ENCODE results near the gene FZR1.
"Not testable (repeated sequence)": the region's sequence is repeated elsewhere in the genome, so short reads cannot be mapped to it uniquely, and the experiment has no call there.

FZR1 gene

DNA sequence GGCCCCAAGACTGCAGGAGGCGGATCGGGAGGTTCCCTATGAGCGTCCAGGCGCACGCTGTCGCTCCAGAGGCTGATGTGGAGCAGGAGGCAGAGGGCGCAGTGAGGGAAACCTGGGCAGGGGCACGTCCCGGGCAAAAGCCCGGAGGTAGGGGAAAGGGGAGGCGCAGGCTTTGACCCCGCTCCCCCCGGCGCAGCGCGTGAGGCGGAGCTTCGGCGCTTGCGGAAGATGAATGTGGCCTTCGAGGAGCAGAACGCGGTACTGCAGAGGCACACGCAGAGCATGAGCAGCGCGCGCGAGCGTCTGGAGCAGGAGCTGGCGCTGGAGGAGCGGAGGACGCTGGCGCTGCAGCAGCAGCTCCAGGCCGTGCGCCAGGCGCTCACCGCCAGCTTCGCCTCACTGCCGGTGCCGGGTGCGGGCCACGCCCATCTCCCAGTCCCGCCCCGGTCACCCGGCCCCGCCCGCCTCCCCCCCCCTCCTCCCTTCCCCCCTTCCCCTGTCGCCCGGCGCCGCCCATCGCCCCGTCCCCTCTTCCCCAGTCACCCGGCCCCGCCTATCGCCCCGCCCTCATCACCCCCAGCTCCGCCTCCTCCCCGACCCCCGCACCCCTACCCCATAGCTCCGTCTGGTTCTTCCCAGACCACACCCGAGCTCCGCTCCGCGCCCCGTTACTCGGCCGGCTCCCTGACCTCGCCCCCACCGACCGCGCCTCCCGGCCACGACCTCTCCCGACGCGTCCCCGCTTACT, 70.8 kb downstream of the FZR1 start:
- peak; percentile 79 for DNase-seq

DNA sequence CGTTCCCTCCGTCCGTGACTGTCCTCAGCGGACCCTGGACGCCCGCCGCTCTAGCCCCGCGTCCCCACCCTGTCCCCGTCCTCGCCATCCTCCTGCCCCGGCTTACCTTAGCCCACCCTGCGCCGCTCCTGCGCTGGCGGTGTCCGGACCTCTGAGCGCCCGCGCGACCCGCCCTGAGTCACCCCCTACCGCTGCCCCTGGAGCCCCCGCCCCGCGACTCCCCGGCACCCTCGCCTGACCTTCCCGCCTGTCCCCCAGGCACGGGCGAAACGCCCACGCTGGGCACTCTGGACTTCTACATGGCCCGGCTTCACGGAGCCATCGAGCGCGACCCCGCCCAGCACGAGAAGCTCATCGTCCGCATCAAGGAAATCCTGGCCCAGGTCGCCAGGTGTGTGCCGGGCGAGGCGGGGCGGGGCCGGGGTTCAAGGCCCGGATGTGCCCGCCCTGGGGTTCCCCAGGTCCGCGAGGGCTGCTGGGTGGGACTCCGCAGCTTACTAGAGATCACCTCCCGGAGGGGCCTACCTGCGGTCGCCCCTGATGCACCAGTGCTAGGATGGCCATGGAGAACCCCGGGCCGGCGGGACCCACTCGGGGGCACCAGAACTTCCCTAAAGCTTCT, 71.7 kb downstream of the FZR1 start:
- no peak for DNase-seq

DNA sequence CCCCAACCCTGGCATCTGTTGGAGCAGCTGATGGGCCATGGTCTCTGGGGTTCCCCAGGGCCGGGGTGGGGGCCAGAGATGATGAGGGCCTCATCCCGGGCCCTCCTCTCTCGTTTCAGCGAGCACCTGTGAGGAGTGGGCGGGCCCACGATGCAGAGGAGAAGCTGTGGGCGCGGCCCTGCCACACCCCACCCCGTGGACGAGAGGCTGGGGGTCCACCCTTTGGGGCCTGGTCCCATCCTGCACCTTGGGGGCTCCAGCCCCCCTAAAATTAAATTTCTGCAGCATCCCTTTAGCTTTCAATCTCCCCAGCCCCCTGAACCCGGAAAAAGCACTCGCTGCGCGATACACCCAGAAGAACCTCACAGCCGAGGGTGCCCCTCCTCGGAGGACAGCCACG, 72.3 kb downstream of the FZR1 start:
- no peak for DNase-seq

DNA sequence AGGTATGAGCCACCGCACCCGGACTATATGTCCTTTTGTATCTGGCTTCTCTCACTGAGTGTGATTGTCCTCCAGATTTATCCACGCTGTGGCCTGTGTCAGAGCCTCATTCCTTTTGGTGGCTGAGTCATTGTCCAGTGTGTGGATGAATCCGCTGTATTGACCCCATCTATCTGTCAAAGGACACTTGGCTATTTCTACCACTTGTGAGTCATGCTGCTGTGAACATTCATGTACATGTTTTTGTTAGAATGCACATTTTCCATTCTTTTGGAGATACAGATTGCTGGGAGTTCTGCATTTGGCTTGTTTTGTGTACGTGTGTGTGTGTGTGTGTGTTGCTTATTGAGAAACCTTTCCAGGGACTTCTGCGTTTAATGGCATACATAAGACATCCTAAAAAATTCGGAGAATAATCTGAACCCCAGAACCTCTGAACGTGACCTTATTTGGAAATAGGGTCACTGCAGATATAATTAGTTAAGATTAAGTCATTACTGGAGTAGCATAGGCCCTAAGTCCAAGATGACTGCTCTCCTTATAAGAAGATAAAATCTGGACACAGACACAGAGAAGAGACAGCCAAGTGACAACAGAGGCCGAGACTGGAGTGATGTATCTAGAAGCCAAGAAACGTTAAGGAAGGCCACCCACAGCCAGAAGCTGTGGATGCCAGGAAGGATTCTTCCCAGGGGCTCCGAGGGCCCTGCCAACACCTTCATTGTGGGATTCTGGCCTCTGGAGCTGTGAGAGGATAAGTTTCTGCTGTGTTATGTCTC, 74.2 kb downstream of the FZR1 start:
- no peak for DNase-seq

DNA sequence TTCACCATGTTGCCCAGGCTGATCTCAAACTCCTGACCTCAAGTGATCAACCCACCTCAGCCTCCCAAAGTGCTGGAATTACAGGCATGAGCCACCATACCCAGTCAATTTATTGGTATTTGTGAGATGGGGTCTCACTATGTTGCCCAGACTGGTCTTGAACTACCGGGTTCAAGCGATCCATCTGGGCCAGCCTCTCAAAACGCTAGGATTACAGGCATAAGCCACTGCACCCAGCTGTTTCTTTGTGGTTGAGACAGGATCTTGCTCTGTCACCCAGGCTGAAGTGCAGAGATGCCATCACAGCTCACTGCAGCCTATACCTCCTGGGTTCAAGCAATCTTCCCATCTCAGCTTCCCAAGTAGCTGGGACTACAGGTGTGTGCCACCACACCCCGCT, 75.7 kb downstream of the FZR1 start:
- not testable (repeated sequence) for DNase-seq

DNA sequence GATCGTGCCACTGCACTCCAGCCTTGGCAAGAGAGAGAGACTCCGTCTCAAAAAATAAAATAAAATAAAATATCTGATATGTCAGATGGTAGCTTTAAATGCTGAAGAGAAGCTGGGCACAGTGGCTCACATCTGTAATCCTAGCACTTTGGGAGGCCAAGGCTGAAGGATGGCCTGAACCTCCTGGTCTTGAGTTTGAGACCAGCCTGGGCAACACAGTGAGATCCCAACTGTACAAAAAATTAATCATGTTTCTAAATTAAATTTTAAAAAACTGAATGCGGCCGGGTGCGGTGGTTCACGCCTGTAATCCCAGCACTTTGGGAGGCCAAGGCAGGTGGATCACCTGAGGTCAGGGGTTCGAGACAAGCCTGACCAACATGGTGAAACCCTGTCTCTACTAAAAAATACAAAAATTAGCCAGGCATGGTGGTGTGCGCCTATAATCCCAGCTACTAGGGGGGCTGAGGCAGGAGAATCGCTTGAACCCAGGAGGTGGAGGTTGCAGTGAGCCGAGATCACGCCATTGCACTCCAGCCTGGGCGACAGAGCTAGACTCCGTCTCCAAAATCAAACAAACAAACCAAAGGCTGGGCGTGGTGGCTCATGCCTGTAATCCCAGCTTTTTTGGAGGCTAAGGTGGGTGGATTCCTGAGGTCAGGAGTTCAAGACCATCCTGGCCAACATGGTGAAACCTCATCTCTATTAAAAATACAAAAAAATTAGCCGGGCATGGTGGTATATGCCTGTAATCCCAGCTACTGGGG, 78.1 kb downstream of the FZR1 start:
- DNase-seq = not testable (repeated sequence)

DNA sequence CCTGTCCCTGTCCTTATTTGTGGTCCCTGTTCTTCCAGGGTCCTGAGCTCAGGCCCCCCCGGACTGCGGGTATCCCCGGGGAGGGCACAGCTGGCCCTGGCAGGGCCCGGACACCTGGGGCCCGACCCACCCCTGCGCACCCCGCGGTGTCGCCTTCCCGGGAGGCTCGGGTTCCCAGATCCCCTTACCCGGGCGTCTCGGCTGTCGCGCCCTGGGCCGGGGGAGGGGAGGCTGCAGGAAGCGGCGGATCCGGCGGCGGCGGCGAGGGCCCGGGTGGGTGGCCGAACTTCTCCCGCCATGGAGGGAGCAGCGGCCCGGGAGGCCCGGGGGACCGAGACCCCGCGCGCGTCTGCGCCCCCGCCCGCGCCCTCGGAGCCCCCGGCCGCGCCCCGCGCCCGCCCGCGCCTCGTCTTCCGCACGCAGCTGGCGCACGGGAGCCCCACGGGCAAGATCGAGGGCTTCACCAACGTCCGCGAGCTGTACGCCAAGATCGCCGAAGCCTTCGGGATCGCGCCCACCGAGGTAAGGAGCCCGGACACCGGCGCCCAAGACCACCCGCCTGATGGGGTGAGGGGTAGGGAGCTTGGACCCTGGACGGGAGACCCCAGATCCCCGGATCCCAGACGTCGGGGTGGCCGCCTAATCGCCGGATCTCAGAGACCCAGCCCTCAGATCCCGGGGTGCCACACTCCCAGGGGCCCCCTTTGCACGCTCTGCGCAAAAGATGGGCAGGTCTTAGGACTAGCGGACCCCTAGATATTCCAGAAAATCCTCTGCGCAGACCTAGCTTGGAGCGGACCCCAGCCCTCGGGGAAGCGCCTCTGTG, 79.4 kb downstream of the FZR1 start, which contains the start of gene GIPC3:
Gene GIPC3 (plus strand): TSS at position 178 of the 826 bp plus-strand sequence. CDS start 120 bp downstream, at position 298.
- no peak for DNase-seq

DNA sequence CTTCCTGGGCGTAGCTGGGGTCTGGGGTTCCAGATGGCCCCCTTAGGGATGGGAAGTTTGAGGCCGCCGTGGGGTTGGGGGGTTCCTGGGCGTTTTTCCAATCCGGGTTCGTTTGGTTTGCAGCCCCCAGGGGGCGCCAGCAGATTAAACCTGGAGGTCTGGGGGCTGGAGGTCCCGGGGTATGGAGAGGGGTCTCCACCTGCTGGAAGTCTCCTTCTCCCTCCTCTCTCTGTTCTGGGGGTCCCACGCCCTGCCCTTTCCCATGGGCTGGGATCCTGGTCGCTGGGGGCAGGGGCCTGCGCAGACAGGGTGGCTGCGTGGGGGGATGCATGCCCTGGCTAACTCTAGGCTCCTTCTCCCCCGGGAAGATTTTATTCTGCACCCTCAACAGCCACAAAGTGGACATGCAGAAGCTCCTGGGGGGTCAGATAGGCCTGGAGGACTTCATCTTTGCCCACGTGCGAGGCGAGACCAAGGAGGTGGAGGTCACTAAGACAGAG, 80.1 kb downstream of the FZR1 start:
- peak; percentile 66 for DNase-seq

DNA sequence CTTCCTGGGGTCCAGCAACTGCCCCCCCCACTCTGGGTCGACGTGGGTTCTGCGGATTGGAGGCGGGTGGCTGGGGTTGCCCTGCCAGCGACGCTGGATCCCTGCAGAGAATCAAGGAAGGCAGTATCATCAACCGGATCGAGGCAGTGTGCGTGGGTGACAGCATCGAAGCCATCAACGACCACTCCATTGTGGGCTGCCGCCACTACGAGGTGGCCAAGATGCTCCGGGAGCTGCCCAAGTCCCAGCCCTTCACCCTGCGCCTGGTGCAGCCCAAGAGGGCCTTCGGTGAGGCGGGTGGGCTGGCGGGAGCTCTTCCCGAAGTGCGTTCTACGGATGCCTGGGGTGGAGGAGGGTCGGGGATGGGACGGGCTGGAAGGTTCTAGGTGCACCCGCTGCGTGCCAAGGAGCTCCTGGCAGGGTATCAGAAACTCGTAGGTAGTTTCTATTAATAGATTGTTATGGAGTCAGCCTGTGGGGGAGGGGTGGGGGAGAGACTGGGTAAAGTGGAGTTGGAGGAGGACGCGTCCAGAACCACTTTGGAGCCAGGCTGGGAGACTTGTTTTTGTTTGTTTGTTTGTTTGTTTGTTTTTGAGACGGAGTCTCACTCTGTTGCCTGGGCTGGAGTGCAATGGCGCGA, 80.7 kb downstream of the FZR1 start:
- DNase-seq = no peak
